Measurements from ENCODE around the gene TTL.

- TF ChIP-seq CTCF (conservative IDR thresholded peaks at IDR 0.05 in 1 of 2, IDR thresholded peaks at IDR 0.05 in 1 of 2; ENCODE audit: extremely low read depth in 1 of 2, insufficient read depth in 1 of 2, low read depth in 1 of 2, low read length in 2 of 2) = no peak
- TF ChIP-seq EZH2 (IDR thresholded peaks at IDR 0.05; ENCODE audit: borderline replicate concordance, low read length) = no peak
Measured at GRCh38 chr2:112577756-112578155, 95.8 kb downstream of the TTL start.
